HG02571 (cell line): ENCODE data around the gene TMEM14B.
"Not testable (repeated sequence)": the region's sequence is repeated elsewhere in the genome, so short reads cannot be mapped to it uniquely, and the experiment has no call there.

Experiments used
- ATAC-seq: cut with Tn5 transposase; IDR thresholded peaks from one replicate; pipeline ENCODE4 v1.9.1; 2021; ENCODE audit warnings: mild to moderate bottlenecking, moderate library complexity; ENCODE audit not compliant: unreplicated experiment

TMEM14B gene

DNA sequence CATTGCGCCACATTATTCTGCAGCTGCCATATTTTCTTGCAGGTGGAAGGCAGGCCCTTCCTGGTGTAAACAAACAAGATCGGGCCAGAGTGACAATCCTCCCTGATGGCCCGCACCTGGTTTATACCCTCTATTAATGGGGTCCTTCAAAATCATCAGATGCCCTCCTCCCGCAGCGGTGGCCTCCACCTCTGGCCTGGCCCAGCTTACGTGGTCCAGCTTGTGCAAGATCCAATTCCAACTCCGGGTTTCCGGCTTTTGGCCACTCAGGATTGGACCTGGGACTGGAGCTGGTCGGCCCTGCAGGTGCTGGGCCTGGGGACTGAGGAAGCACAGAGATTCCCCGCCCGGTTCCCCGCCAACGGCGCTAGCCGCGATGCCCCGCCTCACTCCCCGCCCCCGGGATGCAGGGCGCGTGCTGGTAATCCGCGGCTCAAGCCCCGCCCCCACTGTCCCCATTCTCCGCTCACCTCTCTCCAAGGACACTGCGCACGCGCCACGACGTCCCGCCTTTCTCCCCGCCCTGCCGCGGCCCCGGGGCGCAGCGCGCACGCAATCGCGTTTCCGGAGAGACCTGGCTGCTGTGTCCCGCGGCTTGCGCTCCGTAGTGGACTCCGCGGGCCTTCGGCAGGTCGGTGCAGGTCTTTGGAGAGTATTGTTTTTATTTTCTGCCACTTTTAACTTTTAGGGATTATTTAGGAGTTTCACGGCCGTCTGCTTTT lies at the start of gene TMEM14B:
TMEM14B (plus strand) TSS at position 555 of the 722 bp plus-strand sequence. CDS start 1,441 bp downstream, outside the sequence.
- ATAC-seq: peak; percentile 93

DNA sequence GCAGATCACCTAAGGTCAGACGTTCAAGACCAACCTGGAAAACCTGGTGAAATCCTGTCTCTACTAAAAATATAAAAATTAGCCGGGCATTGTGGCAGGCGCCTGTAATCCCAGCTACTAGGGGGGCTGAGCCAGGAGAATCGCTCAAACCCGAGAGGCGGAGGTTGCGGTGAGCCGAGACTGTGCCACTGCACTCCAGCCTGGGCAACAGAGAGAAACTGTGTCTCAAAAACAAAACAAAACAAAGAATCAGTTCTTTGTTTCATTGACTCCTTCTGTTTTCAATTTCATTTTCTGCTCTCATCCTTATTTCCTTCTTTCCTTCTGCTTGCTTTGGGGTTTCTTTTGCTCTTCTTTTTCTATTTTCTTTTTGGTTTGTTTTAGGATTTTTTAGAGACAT lies 33.6 kb upstream of the TMEM14B start:
- no peak for ATAC-seq

DNA sequence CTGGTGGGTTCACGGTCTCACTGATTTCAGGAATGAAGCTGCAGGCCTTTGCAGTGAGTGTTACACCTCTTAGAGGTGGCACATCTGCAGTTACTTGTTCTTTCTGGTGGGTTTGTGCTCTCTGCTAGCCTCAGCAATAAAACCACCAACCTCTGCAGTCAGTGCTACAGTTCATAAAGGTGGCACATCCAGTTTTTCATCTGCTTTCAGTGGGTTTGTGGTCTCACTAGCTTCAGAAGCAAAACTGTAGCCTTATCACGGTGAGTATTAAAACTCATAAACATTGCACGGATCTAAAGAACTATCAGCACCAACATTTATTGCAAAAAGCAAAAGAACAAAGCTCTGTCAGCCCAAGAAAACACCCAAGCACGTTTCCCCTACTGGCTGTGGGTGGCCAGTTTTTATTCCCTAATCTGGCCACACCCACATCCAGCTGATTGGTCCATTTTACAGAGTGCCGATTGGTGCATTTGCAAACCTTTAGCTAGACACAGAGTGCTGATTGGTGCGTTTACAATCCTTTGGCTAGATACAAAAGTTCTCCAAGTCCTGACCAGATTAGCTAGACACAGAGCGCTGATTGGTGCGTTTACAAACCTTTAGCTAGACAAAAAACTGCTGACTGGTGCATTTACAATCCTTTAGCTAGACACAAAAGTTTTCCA lies 28.2 kb upstream of the TMEM14B start:
- no peak for ATAC-seq

DNA sequence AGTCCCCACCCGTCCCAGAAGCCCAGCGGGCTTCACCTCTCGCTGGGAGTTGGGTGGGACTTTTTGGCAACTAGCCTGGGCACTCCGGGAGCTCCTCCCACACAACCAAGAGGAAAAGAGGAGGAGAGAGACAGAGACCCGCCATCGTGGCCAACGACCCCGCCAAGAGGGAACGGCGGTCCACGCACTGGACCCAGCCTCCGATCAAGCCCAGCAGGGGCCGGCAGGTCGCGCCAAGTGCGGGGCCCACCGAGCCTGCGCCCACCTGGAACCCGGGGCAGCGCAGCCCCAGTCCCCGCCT lies 27.7 kb upstream of the TMEM14B start:
- ATAC-seq: no peak

DNA sequence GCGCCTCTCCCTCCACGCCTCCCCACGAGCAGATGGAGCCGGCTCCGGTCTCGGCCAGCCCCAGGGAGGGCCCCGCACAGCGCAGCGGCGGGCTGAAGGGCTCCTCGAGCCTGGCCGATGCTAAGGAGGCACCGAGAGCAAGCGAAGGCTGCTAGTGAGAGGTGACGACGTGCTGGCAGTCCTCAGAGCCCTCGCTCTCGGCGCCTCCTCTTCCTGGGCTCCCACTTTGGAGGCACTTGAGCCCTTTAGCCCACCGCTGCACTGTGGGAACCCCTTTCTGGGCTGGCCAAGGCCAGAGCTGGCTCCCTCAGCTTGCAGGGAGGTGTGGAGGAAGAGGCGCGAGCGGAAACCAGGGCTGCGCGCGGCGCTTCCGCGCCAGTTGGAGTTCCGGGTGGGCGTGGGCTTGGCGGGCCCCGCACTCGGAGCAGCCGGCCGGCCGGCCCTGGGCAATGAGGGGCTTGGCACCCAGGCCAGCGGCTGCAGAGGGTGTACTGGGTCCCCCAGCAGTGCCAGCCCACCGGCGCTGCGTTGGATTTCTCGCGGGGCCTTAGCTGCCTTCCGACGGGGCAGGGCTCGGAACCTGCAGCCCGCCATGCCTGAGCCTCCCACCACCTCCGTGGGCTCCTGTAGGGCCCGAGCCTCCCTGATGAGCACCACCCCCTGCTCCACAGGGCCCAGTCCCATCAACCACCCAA lies 27.2 kb upstream of the TMEM14B start:
- ATAC-seq: no peak

DNA sequence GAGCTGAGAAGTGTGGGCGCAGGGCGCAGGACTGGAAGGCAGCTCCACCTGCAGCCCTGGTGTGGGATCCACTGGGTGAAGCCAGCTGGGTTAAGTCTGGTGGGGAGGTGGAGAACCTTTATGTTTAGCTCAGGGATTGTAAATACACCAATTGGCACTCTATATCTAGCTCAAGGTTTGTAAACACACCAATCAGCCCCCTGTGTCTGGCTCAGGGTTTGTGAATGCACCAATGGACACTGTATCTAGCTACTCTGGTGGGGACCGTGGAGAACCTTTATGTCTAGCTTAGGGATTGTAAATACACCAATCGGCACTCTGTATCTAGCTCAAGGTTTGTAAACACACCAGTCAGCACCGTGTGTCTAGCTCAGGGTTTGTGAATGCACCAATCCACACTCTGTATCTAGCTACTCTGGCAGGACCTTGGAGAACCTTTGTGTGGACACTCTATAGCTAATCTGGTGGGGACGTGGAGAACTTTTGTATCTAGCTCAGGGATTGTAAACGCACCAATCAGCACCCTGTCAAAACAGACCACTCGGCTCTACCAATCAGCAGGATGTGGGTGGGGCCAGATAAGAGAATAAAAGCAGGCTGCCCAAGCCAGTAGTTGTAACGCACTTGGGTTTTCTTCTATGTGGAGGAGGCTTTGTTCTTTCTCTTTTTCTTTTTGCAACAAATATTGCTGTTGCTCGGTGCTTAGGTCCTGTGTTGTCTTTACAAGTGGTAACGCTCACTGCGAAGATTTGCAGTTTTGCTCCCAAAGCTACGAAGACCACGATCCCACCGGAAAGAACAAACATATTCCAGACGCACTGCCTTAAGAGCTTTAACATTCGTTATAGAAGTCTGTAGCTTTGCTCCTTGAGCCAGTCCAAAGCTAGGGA lies 26.4 kb upstream of the TMEM14B start:
- ATAC-seq: not testable (repeated sequence)

DNA sequence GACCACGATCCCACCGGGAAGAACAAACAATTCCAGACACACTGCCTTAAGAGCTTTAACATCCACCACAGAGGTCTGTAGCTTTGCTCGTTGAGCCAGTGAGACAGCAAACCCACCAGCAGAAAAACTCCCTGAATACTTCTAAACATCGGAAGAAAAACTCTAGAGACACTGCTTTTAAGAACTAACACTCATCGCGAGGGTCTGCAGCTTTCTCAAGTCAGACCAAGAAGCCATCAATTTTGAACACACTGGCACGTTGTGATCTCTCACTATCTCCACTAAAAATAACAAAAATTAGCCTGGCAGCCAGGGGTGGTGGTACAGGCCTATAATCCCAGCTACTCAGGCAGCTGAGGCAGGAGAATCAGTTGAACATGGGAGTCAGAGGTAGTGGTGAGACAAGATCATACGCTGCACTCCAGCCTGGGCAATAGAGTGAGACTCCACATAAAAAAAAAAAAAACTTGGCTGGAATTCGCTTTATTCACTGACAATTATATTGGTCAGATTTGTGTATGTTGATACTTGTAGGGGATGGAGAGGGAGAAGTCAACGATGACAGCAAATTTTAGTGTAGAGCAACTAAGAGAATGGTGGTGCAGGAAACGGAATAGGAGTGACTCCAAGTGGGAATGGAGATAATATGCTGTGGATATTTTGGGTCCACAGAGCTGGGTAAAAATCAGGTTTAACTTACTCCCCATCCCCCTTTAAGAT lies 25.6 kb upstream of the TMEM14B start:
- ATAC-seq: no peak

DNA sequence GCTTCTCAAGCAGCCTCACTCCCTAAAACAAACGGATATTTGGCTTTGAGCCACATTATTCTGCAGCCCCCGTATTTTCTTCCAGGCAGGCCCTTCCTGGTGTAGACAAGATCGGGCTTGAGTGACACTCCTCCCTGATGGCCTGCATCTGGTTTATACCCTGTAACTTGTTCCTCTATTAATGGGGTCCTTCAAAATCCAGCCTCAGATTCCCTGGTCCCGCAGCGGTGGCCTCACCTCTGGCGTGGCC lies 25.1 kb upstream of the TMEM14B start:
- ATAC-seq: no peak

DNA sequence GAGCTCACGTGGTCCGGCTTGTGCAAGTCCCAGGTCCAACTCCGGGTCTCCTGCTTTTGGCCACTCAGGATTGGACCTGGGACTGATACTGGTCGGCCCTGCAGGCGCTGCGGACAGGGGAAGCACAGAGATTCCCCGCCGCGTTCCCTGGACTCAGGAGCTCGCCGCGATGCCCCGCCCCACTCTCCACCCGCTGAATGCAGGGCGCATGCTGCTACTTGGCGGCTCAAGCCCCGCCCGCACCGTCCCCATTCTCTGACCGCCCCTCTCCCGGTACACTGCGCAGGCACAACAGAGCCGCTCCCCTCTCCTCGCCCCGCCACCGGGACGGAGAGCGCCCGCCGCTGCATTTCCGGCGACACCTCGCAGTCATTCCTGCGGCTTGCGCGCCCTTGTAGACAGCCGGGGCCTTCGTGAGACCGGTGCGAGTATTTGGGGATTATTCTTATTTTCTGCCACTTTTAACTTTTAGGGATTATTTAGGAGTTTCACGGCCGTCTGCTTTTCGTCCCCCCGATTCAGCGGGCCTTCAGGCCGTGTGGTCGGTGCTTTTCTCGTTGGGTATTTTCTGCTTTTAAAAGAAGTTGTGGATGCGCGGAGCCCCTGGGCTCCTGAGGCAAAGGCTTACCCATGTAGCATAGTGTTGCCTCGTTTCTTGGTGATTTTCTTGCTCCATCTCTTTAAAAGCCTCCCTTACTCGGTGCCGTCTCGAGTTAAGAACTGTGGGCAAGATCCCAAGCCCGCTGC lies 24.6 kb upstream of the TMEM14B start, which contains the start of gene TMEM14C:
TMEM14C (plus strand) TSS at position 251 of the 747 bp plus-strand sequence. CDS start 1,544 bp downstream, outside the sequence.
- ATAC-seq: peak; percentile 99

DNA sequence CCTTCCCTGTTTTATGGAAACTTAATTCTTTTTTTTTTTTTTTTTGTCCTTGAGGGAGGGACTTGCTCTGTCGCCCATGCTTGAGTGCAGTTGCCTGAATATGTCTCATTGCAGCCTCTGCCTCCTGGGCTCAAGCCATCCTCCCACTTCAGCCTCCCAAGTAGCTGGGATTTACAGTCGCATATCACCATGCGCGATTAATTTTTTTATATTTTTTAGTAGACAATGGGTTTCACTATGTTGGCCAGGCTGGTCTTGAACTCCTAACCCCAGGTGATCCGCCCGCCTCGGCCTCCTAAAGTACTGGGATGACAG lies 24.1 kb upstream of the TMEM14B start:
- ATAC-seq: no peak

DNA sequence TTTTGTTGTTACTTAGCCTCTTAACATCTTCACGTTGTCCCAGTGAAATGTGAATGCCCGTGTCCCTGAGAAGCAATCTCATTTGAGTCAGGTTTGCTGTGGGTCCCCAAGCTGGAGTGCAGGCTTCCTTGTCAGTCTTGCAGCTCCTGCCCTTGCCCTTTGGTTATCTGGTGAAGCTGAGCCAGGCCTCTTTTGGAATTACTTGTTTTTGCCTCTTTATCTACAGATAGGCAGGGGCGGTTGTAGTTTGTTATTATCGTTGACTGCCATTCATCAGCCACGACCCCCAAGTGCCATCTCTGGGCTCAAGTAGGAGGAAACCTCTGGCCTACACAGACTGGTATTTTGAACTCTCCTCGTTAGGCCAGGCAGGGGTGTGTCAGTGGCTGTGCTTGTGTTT lies 22.6 kb upstream of the TMEM14B start:
- ATAC-seq: no peak

DNA sequence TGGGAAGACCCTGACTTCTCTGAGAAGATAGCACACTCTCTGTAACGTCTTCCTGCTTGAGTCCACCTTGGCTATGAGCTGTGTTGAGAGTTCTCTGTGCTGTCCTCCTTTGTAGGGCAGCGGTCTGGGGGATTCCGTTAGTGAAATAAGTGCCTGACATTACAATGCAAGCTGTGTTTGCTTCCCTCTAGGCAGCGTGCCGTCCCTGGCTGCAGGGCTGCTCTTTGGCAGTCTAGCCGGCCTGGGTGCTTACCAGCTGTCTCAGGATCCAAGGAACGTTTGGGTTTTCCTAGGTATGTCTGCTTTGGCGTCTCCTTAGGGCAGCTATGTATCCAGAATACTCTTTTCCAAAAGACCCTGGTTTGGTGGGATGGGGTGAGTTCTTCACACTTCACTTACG lies 21.9 kb upstream of the TMEM14B start:
- no peak for ATAC-seq

DNA sequence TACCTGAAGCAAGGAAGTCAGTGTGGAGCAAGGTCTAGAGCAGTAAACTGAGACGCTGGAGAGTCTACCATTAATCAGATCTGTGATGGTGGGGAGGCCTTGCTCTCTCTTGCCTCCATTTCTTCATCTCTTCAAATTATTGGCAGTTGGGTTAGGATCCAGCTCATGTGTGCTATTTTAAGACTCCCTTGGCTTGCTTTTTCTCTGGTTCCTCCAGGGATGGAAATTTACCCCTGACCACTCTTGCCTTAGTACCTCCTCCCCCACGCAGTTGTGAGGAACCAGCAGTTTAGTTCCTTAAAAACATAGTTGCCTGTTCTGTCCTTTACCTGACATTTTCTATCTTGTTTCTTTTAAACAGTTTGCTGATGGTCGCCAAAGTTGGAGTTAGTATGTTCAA lies 17.4 kb upstream of the TMEM14B start:
- no peak for ATAC-seq

DNA sequence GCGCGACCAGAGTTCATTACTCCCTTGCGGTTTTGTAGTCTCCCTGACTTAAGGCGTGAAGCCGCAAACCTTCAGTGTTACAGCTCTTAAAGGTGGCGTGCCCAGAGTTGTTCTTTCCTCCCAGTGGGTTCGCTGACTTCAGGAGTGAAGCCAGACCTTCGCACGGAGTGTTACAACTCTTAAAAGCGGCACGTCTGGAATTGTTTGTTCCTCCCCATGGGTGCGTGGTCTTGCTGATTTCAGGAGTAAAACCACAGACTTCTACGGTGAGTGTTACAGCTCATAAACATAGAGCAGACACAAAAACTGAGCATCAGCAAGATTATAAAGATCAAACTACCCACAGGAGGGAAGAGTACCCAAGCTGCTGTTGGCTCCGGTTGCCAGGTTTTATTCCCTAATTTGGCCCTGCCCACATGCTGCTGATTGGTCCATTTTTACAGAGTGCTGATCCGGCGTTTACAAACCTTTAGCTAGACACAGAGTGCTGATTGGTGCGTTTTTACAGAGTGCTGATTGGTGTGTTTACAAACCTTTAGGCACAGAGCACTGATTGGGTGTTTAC lies 14.4 kb upstream of the TMEM14B start:
- ATAC-seq: no peak

DNA sequence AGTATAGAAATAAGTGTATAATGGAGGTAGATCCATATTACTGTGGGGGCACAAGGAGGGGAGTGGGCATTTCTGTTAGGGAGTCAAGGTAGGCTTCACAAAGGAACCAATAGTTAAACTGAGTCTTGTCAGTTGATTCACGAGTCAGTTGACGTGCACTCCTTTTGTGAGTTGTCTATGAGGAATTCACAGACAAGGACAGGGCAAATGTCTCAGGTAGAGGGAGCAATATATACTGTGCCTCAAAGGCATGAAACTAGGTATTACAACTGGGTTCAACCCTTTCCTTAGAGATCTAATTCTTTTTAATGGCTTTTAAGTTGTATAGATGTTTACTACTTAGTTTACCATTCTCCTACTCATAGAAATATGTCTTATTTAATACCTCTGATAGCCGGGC lies 13.7 kb upstream of the TMEM14B start:
- no peak for ATAC-seq

DNA sequence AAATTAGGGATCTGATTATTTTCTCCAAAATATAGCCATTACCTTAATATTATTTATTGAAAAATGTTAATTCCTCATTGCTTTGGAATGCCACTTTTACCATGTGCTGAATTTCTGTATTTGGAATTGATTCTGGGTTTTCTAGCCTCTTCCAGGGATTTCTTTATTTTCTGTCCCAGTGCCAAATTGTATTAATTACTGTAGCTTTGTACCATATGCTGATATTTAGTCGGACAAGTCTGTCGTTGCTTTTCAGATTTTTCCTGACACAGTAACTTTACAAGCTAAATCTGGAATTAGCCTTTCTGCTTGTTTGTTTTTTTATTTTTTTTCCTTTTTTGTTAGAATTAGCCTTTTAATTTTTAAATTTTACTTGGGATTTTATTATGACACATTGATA lies 10.9 kb upstream of the TMEM14B start:
- no peak for ATAC-seq

DNA sequence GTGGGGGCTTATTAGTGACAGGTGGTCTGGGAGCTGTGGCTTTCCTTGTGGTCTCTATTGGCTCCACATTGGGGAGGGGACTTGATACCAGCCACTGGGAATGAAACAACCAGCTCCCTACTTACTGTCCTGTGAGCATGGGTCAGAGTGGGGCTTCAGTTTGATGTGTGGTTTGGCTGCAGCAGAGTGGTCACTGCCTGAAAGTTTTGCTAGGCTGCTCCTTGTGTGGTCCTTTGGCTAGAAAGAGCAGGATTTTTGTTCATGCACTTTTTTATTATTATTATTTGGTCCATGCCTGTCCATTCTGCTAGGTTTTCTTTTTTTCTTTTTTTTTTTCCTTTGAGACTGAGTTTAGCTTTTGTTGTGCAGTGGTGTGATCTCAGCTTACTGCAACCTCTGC lies 7.5 kb upstream of the TMEM14B start:
- ATAC-seq: no peak

DNA sequence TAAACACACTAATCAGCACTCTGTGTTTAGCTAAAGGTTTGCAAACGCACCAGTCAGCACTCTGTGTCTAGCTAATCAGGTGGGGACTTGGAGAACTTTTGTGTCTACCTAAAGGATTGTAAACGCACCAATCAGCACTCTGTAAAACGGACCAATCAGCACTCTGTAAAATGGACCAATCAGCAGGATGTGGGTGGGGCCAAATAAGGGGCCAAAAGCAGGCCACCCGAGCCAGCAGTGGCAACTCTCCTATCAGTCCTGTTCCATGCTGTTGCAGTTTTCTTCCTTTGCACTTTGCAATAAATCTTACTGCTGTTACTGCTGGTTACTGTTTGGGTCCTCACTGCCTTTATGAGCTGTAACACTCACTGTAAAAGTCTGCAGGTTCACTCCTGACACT lies 6.0 kb upstream of the TMEM14B start:
- ATAC-seq: not testable (repeated sequence)

DNA sequence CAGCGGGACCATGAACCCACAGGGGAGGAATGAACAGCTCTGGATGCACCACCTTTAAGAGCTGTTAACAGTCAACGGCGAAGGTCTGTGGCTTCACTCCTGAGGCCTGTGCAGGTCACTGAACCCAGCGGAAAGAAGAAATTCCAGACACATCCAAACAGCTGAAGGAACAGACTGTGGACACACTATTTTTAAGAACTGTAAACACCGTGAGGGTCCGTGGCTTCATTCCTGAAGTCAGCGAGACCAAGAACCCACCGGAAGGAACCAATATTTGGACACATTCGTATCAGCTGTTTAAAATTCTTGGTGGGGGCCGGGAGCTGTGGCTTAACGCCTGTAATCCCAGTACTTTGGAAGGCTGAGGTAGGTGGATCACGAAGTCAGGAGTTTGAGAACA lies 5.4 kb upstream of the TMEM14B start:
- ATAC-seq: no peak

DNA sequence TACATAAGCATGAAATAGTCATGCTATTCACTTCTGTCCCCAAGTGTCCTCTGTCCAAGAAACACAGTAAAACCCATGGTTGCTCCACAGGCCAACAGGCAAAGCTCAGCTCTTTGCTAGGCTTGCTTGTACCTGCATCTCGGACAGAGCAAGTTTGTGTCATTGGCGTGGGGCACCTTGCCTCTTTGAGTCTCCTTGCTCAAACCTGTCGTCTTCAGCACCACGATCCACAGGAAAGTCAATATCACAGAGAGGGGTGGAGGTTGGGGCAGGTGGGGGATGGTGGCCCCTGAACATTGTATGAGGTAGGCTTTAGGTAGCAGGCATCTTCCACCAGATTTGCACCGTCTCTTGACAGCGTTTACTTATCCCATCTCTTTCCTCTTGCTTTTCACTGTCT lies 4.1 kb upstream of the TMEM14B start:
- ATAC-seq: no peak
